HepG2 (cell line): Measurements from ENCODE around the gene LIN7A. TPM values are rescaled to one million over a fixed set of nuclear protein-coding genes. Genes with fewer than 3 reads are reported as not detected.

Experiments
- ATAC-seq: fragments of 200-7000 bp; cut with Tn5 transposase; 3 replicates; pipeline ENCODE4 v1.9.1; 2020; ENCODE audit warnings: mild to moderate bottlenecking, moderate library complexity
- BruUV-seq: library from RNA; stranded (reverse); fragments of 400-500 nt; replicated peaks from 2 replicates; lab custom pipeline; 2021; lab: Mats Ljungman, UMichigan
- CTCF ChIA-PET: fragments of 300-600 bp; formaldehyde crosslinking; extraction: SDS; loops from one replicate; lab custom pipeline; 2021; ENCODE audit warnings: low total read pairs, inconsistent platforms, low intra/inter-chr PET ratio; lab: Yijun Ruan, JAX
- POLR2A ChIA-PET: fragments of 350-600 bp; sonication (Branson Sonifier 250); formaldehyde crosslinking; loops from one replicate; lab custom pipeline; 2020; ENCODE audit warnings: antibody characterized with exemption, inconsistent platforms; lab: Yijun Ruan, JAX
- DNase-seq: peaks from one replicate; pipeline ENCODE4 v3.0.0-alpha.2; 2015; ENCODE audit warnings: low spot score
- FAIRE-seq: peaks from 3 replicates; lab custom pipeline; 2011; peaks lifted over from hg19 to GRCh38; lab: Jason Lieb, UNC
- H2AFZ ChIP-seq: one replicate; pipeline ENCODE4 v1.6.1; 2011; ENCODE audit warnings: low read length, inconsistent platforms
- H3K27ac ChIP-seq: fragments of 300-600 bp; 3 replicates; pipeline ENCODE4 v1.8.0; 2011; ENCODE audit warnings: mixed run types, mild to moderate bottlenecking, mixed read lengths, low read length, inconsistent platforms; ENCODE audit not compliant: insufficient read depth; ENCODE audit errors: extremely low read length
- H3K27me3 ChIP-seq, 2 experiments: fragments of 200-600 bp in 1 of 2; 2 replicates in 1 of 2; 3 replicates in 1 of 2; pipeline versions ENCODE4 v1.6.0 to v1.8.0; 2011; ENCODE audit warnings: low read length in 2 of 2, mild to moderate bottlenecking in 2 of 2, moderate library complexity in 2 of 2, inconsistent platforms in 1 of 2; ENCODE audit not compliant: insufficient read depth in 2 of 2, control insufficient read depth in 1 of 2
- H3K36me3 ChIP-seq, 2 experiments: fragments of 200-600 bp in 1 of 2; replicated peaks in 1 of 2; 2 replicates in 1 of 2; 3 replicates in 1 of 2; pipeline versions ENCODE4 v1.5.1 to v1.8.0; 2011; ENCODE audit warnings: low read length in 2 of 2, inconsistent platforms in 1 of 2; ENCODE audit not compliant: insufficient read depth in 2 of 2, control insufficient read depth in 1 of 2
- H3K4me1 ChIP-seq: 2 replicates; pipeline ENCODE4 v1.5.1; 2012; ENCODE audit warnings: low read length, inconsistent platforms; ENCODE audit not compliant: insufficient read depth
- H3K4me2 ChIP-seq: 2 replicates; pipeline ENCODE4 v1.6.0; 2011; ENCODE audit warnings: low read depth, low read length, inconsistent platforms
- H3K4me3 ChIP-seq, 3 experiments: fragments of 200-600 bp in 1 of 3; sonication (generic), shearing (Covaris generic) in 1 of 3; replicated peaks in 1 of 3; 2 replicates each; pipeline ENCODE4 v1.5.1; 2011 to 2016; ENCODE audit warnings: low read length in 3 of 3, inconsistent platforms in 2 of 3, low read depth in 2 of 3, mild to moderate bottlenecking in 2 of 3, control low read depth in 1 of 3, mixed read lengths in 1 of 3; ENCODE audit not compliant: insufficient read depth in 1 of 3
- H3K79me2 ChIP-seq: one replicate; pipeline ENCODE4 v1.6.1; 2011; ENCODE audit warnings: low read length, inconsistent platforms; ENCODE audit not compliant: insufficient read depth
- H3K9ac ChIP-seq: 2 replicates; pipeline ENCODE4 v1.6.0; 2011; ENCODE audit warnings: mild to moderate bottlenecking, low read depth, low read length, inconsistent platforms; ENCODE audit not compliant: insufficient read depth
- H3K9me3 ChIP-seq: 2 replicates; pipeline ENCODE4 v1.5.1; 2012; ENCODE audit warnings: mild to moderate bottlenecking, low read length
- H4K20me1 ChIP-seq: 2 replicates; pipeline ENCODE4 v1.6.0; 2011; ENCODE audit warnings: inconsistent platforms, mild to moderate bottlenecking, low read length, moderate library complexity; ENCODE audit not compliant: insufficient read depth
- SMARCE1 ChIP-seq: fragments of 450-650 bp; IDR thresholded peaks from 2 replicates; pipeline ENCODE4 v1.6.1; 2017; ENCODE audit warnings: borderline replicate concordance
- SMYD3 ChIP-seq: sonication (generic); formaldehyde crosslinking; IDR thresholded peaks from 2 replicates; pipeline ENCODE4 v1.8.1; 2023; ENCODE audit warnings: mild to moderate bottlenecking, missing genetic modification reagents
- SP4 ChIP-seq: sonication (generic); formaldehyde crosslinking; IDR thresholded peaks from 2 replicates; pipeline ENCODE4 v1.8.1; 2023; ENCODE audit warnings: mild to moderate bottlenecking, missing genetic modification reagents
- XRCC5 ChIP-seq: fragments of 200-400 bp; formaldehyde crosslinking; optimal IDR thresholded peaks from 2 replicates; pipeline ENCODE3; 2017; ENCODE audit warnings: mild to moderate bottlenecking, low read length
- ZNF34 ChIP-seq: sonication (generic); formaldehyde crosslinking; IDR thresholded peaks from 2 replicates; pipeline ENCODE4 v1.4.0; 2020; ENCODE audit warnings: mild to moderate bottlenecking, missing genetic modification reagents, borderline replicate concordance
- ZNF616 ChIP-seq: sonication (generic); formaldehyde crosslinking; IDR thresholded peaks from 2 replicates; pipeline ENCODE4 v1.5.0; 2020; ENCODE audit warnings: low read depth, mild to moderate bottlenecking, missing genetic modification reagents
- WGBS: methylation state at CpG from one replicate; pipeline ENCODE4 v1.1.6; 2017; ENCODE audit warnings: low lambda C conversion rate; 5-methylcytosine and 5-hydroxymethylcytosine counted together
- in situ Hi-C: cut with HindIII; loops from 2 replicates; pipeline ENCODE4 v1.10.0; 2017; ENCODE audit warnings: low pct_unique_long_range_greater_than_20kb; ENCODE audit not compliant: extremely low pct_ligation_motif_present
- intact Hi-C: fragments of 100-400 bp; cut with micrococcal nuclease; formaldehyde crosslinking; loops from one replicate; pipeline ENCODE4 v1.10.0; 2022; ENCODE audit not compliant: unreplicated experiment
- polyA plus RNA-seq, 8 experiments: library from polyadenylated mRNA; depleted of rRNA in 3 of 8; stranded (reverse) in 7 of 8; unstranded in 1 of 8; fragments of >200 nt; fragmentation: Illumina TruSeq in 4 of 8; extraction: Trizol in 4 of 8; gene quantifications; 2 replicates each; pipeline versions ENCODE4 v1.2.1 to v1.2.3, GENCODE V29; 2011 to 2016; ENCODE audit warnings: low read depth in 4 of 8, missing spikeins in 1 of 8, mixed read lengths in 1 of 8; ENCODE audit not compliant: insufficient read depth in 1 of 8
- total RNA-seq, 5 experiments: library from RNA; depleted of rRNA; stranded (reverse); fragments of >200 nt; fragmentation: Illumina TruSeq; extraction: Trizol; gene quantifications; 2 replicates each; pipeline ENCODE4 v1.2.3, GENCODE V29; 2016; ENCODE audit warnings: low read depth in 1 of 5
- TF ChIP-seq, protein P1 (sequence below): sonication (generic); formaldehyde crosslinking; IDR thresholded peaks from 2 replicates; pipeline ENCODE4 v1.5.0; 2020; ENCODE audit warnings: missing genetic modification reagents
- TF ChIP-seq, protein P2 (sequence below): sonication (generic); formaldehyde crosslinking; conservative IDR thresholded peaks from 2 replicates; pipeline ENCODE4 v1.4.0; 2020; ENCODE audit warnings: missing genetic modification reagents
- TF ChIP-seq, protein P3 (sequence below): sonication (generic); formaldehyde crosslinking; IDR thresholded peaks from 2 replicates; pipeline ENCODE4 v1.5.0; 2020; ENCODE audit warnings: missing genetic modification reagents

The LIN7A gene
- total and polyA plus RNA-seq, 2 of the 13 experiments (the other 11 are each of a cell fraction or from before 2014, with no cell fraction given): 18.5 to 19.2 TPM

DNA sequence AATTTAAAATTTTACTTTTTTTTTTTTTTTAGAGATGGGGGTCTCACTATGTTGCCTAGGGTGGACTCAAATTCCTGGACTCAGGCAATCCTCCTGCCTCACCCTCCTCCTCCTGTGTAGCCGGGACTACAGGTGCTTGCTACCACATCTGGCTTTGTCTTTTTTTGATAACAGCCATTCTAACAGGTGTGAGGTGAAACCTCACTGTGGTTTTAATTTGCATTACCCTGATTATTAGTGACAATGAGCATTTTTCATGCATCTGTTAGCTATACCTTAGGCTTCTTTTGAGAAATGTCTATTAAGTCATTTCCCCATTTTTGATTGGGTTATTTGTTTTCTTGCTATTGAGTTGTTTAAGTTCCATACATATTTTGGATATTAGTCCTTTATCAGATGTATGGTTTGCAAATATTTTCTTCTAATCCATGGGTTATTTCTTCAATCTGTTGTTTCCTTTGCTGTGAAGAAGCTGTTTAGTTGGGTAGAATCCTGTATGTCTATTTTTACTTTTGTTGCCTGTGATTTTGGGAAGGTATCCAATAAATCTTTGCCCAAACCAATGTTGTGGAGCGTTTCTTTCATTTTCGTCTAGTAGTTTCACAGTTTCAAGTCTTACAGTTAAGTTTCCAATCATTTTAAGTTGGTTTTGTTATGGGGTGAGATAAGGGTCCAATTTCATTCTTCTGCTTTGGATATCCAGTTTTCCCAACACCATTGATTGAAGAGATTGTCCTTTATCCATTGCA is 134.9 kb downstream of the LIN7A start:
- BruUV-seq: no TSS peak
- Histone ChIP-seq H3K4me1 (no peaks in the 10 kb centered on the region), H3K9me3 (no peaks in the 10 kb centered on the region), H3K27me3 (no peaks in the 10 kb centered on the region), H3K79me2 (no peaks in the 10 kb centered on the region), H3K27ac (no peak overlapping the region), H3K36me3 (peaks cover 1 to 7% of the 10 kb centered on the region in 2 experiments; a peak in 3 of 5 replicates), H3K4me3 (no peak overlapping the region), H3K9ac (no peak overlapping the region), H4K20me1 (no peaks in the 10 kb centered on the region), H2AFZ (no peak overlapping the region), H3K4me2 (no peak overlapping the region)
- in situ Hi-C loops (no loop called here), intact Hi-C loops (no loop called here)
- ChIA-PET CTCF (no interaction called here), POLR2A (no interaction called here)
- FAIRE-seq (no peak), ATAC-seq (no peak), DNase-seq (no peak)
- TF ChIP-seq SP4 (CRISPR knock-in tag) (no peak), SMYD3 (CRISPR knock-in tag) (no peak), SMARCE1 (no peak), ZNF34 (no peak), XRCC5 (no peak)
- TF ChIP-seq, protein P1, sequence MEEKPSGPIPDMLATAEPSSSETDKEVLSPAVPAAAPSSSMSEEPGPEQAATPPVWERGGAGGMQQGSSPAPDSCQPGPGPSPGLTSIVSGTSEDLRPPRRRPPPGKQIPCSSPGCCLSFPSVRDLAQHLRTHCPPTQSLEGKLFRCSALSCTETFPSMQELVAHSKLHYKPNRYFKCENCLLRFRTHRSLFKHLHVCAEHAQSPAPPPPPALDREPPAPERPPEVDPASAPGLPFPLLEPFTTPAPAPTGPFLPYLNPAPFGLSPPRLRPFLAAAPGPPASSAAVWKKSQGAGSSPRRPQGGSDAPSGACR (CRISPR knock-in tag): no peak
- WGBS: 97% methylated on average over 3 of the region's 3 CpGs

DNA sequence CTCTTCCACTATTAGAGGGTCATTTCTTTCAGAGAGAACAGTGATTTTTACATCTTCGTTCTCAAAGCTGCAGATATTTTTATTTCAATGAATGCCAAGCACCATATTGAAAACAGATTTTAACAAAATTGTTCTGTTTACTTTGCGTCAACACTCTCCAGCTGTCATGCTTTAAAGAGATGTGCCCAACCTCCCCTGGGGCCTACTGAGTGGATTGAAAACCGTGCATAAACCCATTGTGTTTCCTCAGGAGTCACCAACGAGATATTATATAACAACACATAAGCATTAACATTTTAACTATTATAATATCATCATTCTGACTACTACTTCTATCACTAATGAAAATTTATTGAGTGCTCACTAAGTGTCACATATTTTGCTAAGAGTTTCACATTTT is 139.5 kb downstream of the LIN7A start:
- no peak for ATAC-seq
- TF ChIP-seq, protein P2, sequence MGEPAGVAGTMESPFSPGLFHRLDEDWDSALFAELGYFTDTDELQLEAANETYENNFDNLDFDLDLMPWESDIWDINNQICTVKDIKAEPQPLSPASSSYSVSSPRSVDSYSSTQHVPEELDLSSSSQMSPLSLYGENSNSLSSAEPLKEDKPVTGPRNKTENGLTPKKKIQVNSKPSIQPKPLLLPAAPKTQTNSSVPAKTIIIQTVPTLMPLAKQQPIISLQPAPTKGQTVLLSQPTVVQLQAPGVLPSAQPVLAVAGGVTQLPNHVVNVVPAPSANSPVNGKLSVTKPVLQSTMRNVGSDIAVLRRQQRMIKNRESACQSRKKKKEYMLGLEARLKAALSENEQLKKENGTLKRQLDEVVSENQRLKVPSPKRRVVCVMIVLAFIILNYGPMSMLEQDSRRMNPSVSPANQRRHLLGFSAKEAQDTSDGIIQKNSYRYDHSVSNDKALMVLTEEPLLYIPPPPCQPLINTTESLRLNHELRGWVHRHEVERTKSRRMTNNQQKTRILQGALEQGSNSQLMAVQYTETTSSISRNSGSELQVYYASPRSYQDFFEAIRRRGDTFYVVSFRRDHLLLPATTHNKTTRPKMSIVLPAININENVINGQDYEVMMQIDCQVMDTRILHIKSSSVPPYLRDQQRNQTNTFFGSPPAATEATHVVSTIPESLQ (CRISPR knock-in tag): no peak
- no peak for TF ChIP-seq ZNF616
- TF ChIP-seq, protein P3, sequence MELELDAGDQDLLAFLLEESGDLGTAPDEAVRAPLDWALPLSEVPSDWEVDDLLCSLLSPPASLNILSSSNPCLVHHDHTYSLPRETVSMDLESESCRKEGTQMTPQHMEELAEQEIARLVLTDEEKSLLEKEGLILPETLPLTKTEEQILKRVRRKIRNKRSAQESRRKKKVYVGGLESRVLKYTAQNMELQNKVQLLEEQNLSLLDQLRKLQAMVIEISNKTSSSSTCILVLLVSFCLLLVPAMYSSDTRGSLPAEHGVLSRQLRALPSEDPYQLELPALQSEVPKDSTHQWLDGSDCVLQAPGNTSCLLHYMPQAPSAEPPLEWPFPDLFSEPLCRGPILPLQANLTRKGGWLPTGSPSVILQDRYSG (CRISPR knock-in tag): no peak
- intact Hi-C loops: no loop called here
- DNase-seq: no peak
- in situ Hi-C loops: no loop called here
- WGBS: 92% methylated on average over 4 of the region's 4 CpGs
- H3K4me2 ChIP-seq: no peak overlapping the region
- no peak overlapping the region for H3K4me3 ChIP-seq
- H3K9ac ChIP-seq: no peak overlapping the region
- no peaks in the 10 kb centered on the region for H3K9me3 ChIP-seq
- no peak overlapping the region for H2AFZ ChIP-seq
- peaks cover 2 to 14% of the 10 kb centered on the region in 2 experiments; a peak in 3 of 5 replicates for H3K36me3 ChIP-seq
- ChIA-PET POLR2A (no interaction called here), CTCF (no interaction called here)
- no peaks in the 10 kb centered on the region for H3K4me1 ChIP-seq
- FAIRE-seq: no peak
- H4K20me1 ChIP-seq: no peaks in the 10 kb centered on the region
- H3K27ac ChIP-seq: no peak overlapping the region
- H3K27me3 ChIP-seq: no peaks in the 10 kb centered on the region
- no peaks in the 10 kb centered on the region for H3K79me2 ChIP-seq
- no TSS peak for BruUV-seq
